Measurements from ENCODE around the gene KCNH4.
"Not testable (repeated sequence)": the region's sequence is repeated elsewhere in the genome, so short reads cannot be mapped to it uniquely, and the experiment has no call there.

KCNH4 gene

DNA sequence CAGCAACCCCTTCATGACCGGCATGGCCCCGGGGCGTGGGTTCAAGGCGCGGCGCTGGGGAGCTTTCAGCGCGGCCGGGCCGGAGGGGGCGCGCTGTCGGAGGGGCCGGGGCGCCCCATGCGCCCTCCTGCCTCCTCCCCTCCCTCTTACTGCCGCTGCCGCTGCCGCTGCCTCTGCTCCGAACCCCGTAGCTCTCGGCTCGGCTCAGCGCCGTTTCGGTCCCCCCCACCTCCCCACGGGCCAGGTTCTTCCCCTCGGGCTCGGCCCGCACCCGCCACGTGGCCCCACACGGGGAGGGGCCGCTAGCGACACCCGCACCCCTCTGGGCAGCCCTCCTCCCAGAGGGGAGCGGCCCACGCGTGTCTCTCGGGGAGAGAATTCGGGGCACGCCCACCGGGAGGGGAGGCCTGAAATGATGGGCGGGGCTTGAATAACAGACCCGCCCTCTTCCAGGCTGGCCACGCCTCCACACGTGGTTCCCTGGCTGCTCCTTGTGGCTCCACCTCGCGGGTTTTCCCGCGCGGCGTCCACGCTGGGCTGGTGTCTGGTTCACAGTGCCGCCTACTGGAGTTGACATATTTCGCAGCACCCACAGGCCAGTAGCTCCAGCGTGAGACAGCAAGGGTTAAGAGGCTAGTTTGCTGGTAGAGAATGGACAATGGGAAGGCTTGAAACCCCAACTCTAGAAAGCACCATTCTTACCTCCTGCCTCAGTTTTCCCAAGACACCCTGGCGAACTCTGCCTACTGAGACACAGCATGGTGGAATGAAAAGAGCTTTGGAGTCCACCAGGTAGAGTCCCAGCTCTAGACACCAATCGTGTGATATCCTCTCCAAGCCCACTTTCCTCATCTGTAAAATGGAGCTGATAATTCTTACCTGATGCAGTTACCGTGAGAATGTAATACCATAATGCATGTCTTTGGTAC is at the start of gene KCNH4:
KCNH4 (minus strand) TSS at position 221 of the 929 bp plus-strand sequence; CDS start at position 24, 197 bp downstream.
- DNase-seq = peak; percentile 85

- no peak for DNase-seq
Observed at GRCh38 chr17:42230225-42230624, 49.3 kb upstream of the KCNH4 start.

- no peak for DNase-seq
Observed at GRCh38 chr17:42227849-42228700, 47.1 kb upstream of the KCNH4 start.

DNA sequence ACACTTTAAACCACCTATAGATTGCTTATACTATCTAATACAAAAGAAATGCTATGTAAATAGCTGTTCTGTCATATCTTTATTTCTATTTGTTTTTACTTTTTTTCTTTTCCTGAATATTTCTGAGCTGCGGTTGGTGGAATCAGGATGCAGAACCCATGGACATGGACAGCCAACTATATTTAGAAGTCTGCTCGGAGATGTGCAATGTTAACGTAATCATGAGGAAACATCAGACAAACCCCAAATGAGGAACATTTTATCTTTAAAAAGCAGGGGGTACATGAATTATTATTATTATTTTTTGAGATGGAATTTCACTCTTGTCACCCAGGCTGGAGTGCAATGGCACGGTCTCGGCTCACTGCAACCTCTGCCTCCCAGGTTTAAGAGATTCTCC is 44.7 kb upstream of the KCNH4 start:
- no peak for DNase-seq

- DNase-seq = no peak
Observed at GRCh38 chr17:42224651-42225050, 43.7 kb upstream of the KCNH4 start.

GRCh38 chr17:42221886-42222745 is 41.2 kb upstream of the KCNH4 start:
- DNase-seq = peak; percentile 41

DNA sequence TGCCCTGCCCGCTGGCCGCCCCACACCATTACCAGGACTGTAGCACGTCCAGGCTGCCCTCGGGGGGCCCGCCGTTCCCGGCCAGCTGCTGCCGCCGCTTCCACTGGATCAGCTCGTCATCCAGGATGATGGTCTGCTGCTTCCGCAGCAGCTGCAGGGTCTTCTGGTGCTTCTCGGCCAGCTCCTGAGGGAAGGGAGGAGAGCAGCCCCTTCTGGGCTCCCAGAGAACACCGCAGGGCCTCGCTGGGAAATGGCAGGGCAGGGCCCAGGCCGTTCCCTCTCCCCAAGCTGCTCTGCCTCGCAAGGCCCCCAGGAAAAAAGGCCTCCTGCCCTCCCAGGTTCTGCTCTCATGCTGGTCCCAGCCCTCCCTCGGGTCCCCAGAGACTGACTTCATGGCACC is 38.3 kb upstream of the KCNH4 start:
- not testable (repeated sequence) for DNase-seq

DNA sequence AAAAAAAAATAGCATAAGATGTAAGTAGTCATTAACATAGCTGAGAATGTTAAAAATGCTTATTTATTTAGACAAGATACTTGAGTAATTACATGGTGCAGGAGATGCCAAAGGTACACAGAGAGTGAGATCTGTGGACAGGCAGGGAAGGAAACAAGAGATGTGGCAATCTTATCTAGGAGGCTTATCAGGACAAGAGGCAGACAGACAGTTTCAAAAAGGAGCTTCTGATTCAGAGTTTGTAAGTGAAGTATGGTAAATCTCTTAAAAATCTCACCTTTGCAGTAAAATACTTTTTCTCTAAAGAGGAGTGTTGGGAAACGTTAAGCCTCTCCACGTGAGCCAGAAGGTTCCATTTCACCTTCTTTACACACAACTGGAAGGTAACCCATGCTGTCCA is 33.2 kb upstream of the KCNH4 start:
- no peak for DNase-seq

DNA sequence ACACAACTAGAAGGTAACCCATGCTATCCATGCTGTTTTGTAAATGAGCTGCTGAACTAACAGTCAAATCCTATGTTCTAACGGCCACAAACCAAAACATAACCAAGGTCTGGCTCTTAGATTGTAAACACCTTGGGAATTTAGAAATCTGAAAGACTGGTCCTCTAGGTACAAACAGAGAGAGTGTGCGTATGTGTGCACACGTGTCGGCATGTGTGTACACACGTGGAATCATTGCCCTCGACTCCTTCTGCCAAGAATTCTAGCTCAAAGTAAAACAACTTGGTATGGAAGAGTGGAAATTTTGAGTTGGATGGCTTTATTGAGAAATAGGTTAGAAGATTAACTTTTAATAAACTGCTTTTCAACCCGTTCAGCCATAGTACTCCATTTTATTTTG is 31.4 kb upstream of the KCNH4 start:
- DNase-seq = no peak

- not testable (repeated sequence) for DNase-seq
Observed at GRCh38 chr17:42211921-42212341, 31.0 kb upstream of the KCNH4 start.

GRCh38 chr17:42210046-42210445 is 29.1 kb upstream of the KCNH4 start:
- DNase-seq = no peak

DNA sequence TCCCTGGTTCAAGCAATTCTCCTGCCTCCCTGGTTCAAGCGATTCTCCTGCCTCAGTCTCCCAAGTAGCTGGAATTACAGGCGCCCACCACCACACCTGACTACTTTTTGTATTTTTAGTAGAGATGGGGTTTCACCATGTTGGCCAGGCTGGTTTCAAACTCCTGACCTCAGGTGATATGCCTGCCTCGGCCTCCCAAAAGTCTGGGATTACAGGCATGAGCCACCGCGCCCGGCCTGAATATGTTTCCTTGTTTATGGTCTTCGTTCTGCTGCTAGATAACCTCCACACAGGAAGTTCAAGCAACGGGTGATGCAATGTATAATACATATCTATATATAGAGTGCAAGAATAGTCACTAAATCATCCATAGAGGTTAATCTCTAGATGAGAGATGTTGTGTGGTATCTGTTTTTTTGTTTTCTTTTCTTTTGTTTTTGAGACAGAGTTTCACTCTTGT is 25.2 kb upstream of the KCNH4 start:
- not testable (repeated sequence) for DNase-seq

GRCh38 chr17:42203354-42203753 is 22.4 kb upstream of the KCNH4 start:
- DNase-seq = no peak

GRCh38 chr17:42202696-42203095 is 21.8 kb upstream of the KCNH4 start:
- no peak for DNase-seq

DNA sequence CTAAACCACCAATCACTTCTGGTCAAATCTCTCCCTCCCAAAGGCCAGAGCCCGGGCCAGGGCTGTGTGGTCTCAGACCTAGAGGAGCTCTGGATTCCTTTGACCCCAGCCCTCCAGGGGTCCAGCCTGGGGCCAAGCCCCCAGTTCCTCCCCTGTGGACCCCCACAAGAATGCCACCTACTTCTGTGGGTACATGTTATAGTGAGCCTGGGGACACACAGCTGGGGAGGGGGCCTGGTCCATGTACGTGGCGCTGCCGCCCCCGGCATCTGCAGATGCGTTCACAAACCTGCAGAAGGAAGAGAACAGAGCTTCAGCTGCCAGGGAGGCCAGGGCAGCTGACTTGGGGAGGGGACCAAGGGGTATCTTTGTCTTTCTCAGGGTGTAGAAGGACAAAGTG is 21.2 kb upstream of the KCNH4 start:
- DNase-seq = no peak

DNA sequence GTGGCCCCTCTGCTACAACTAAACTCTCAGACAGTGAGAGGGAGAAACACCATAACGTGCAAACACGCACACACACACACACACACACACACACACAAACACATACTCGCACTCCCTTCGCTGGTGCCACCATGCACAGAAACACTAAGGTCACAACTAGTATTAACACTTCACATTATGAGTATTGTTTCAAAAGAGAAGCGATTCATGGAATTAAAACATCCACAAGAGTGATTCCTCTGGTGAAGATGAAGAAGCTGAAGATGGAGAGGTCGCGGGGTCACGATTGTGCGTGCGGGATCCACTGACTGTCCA is 20.5 kb upstream of the KCNH4 start:
- no peak for DNase-seq

DNA sequence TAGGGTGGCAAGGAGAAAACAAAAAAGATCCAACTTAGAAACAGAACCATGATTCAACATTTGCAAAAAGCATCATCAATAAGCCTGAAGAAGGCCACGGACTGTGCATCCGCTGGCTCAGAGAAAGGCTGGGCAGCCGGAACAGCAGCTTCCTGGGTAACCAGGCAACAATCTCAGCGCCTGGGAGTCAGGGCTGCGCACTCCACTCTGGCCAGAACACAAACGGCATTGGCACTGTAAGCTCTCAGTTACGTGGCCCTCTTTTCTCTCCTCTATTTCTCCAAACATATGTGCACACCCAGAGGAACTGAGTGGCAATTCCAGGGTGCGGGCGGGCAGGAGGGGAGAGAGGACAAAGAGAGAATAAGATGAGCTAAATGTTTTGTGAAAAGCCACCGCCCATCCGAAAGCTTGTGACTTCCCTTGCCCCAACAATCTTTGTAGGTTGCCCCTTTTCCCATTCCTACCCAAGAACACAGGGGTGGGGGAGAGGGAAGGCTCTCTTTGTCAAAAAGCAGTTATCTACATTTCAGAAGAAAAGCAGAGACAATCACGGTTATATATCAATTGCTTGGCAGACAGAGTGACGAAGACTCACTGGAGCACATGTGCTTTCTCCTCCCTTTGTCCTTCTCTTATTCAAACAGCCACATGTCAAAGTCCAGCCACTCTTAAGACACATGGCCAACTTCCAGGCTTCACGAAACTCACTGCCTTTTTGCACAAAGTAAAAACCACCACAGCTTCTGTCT is 19.9 kb upstream of the KCNH4 start:
- DNase-seq = no peak

DNA sequence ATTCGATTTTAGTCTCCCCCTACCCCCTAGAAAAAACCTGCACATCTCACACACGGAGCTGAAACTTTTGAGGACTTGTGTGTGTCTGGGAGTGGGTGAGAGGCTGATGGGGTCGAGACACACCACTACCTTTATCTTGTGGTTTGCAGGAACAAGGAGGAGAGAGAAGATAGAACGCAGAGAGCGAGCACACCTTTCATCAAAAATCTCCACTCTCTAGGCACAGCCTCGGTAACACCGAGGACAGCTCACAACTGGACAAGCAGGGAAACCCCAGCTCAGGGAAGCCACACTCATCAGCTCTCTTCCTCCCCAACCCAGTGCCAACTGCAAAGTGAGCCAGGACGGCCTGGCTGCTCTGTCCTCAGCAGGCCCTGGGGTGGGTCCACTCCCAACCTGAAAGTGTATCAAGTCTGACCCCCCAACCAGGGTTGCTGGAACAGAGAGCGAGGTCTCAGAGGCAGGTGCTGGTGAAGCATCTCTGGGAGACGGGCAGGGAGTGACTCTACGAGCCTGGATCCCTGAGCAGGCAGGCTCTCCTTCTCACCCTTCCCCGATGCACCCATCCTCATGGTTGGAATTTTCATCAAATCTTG is 18.6 kb upstream of the KCNH4 start:
- no peak for DNase-seq

- DNase-seq = no peak
Observed at GRCh38 chr17:42198897-42199296, 18.0 kb upstream of the KCNH4 start.

DNA sequence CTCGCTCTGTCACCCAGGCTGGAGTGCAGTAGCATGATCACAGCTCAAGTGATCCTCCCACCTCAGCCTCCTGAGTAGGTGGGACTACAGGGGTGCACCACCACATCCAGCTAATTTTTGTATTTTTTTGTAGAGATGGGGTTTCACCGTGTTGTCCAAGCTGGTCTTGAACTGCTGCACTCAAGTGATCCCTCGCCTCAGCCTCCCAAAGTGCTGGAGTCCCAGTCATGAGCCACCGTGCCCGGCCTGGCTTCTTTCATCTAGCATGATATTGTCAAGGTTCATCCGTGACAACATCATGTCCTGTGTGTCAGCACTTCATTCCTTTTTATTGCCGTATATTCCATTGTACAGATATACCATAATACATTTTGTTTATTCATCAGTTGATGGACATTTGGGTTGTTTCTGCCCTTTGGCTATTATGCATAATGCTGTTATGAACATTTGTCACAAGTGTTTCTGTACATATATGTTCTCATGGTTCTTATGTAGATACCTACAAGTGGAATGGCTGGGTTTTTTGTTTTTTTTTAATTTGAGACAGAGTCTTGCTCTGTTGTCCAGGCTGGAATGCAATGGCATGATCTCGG is 16.7 kb upstream of the KCNH4 start:
- no peak for DNase-seq
